H1 (cell line): ENCODE results near the gene PAFAH1B1.

Experiments
- CEBPB ChIP-seq: IDR thresholded peaks from 2 replicates; pipeline ENCODE4 v1.6.1; 2012; ENCODE audit warnings: low read depth, low read length
- EP300 ChIP-seq, 2 experiments: IDR thresholded peaks; 1 replicate in 1 of 2; 2 replicates in 1 of 2; pipeline ENCODE4 v1.6.1; 2011 to 2012; ENCODE audit warnings: low read depth in 2 of 2, low read length in 2 of 2, mild to moderate bottlenecking in 2 of 2, borderline replicate concordance in 1 of 2, inconsistent platforms in 1 of 2, moderate library complexity in 1 of 2
- RFX5 ChIP-seq: IDR thresholded peaks from 2 replicates; pipeline ENCODE4 v1.6.1; 2011; ENCODE audit warnings: low read depth, low read length, improper control_type of control experiment, borderline replicate concordance
- SP1 ChIP-seq: IDR thresholded peaks from 2 replicates; pipeline ENCODE4 v1.6.1; 2011; ENCODE audit warnings: low read depth, low read length
- TCF12 ChIP-seq: IDR thresholded peaks from 2 replicates; pipeline ENCODE4 v1.6.1; 2011; ENCODE audit warnings: low read depth, mild to moderate bottlenecking, low read length
- ZNF274 ChIP-seq: IDR thresholded peaks from 2 replicates; pipeline ENCODE4 v1.7.0; 2012; ENCODE audit warnings: low read length, borderline replicate concordance; ENCODE audit errors: extremely low read depth
- TF ChIP-seq, protein P1 (sequence below), 3 experiments: IDR thresholded peaks; 1 replicate in 2 of 3; 2 replicates in 1 of 3; pipeline versions ENCODE4 v1.5.1 to v1.6.1; 2011; ENCODE audit warnings: low read length in 3 of 3, mild to moderate bottlenecking in 3 of 3, inconsistent platforms in 2 of 3, low read depth in 1 of 3, moderate library complexity in 1 of 3; ENCODE audit not compliant: insufficient read depth in 1 of 3; ENCODE audit errors: control extremely low read depth in 1 of 3

DNA sequence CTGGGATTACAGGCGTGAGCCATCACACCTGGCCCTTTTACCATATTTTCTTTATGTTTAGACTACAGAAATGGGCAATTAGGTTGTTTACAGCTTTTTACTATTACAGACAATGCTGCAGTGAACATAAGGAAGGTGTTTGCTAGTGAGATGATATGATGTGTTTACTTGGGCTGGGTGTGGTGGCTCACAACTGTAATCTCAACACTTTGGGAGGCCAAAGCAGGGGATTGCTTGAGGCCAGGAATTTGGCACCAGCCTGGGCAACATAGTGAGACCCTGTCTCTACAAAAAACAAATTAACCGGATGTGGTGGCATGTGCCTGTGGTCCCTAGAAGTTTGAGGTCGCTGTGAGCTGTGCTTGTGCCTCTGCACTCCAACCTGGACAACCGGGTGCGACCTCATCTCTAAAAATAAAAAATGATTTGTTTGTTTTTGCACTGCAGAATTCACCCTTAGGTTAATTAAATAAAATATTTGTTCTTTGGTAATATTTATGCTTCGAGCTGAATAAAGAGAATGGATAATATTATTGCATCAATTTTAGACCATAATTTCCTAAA, 15.0 kb downstream of the PAFAH1B1 start:
- no peak for TF ChIP-seq CEBPB
- TF ChIP-seq TCF12: no peak
- TF ChIP-seq ZNF274: no peak
- TF ChIP-seq EP300 (IDR thresholded peaks at IDR 0.05; ENCODE audit: borderline replicate concordance in 1 of 2, low read depth in 2 of 2, low read length in 2 of 2): no peak
- TF ChIP-seq, protein P1, sequence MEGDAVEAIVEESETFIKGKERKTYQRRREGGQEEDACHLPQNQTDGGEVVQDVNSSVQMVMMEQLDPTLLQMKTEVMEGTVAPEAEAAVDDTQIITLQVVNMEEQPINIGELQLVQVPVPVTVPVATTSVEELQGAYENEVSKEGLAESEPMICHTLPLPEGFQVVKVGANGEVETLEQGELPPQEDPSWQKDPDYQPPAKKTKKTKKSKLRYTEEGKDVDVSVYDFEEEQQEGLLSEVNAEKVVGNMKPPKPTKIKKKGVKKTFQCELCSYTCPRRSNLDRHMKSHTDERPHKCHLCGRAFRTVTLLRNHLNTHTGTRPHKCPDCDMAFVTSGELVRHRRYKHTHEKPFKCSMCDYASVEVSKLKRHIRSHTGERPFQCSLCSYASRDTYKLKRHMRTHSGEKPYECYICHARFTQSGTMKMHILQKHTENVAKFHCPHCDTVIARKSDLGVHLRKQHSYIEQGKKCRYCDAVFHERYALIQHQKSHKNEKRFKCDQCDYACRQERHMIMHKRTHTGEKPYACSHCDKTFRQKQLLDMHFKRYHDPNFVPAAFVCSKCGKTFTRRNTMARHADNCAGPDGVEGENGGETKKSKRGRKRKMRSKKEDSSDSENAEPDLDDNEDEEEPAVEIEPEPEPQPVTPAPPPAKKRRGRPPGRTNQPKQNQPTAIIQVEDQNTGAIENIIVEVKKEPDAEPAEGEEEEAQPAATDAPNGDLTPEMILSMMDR (IDR thresholded peaks at IDR 0.05; ENCODE audit: control extremely low read depth in 1 of 3, insufficient read depth in 1 of 3, low read depth in 1 of 3, low read length in 3 of 3): no peak
- TF ChIP-seq RFX5: no peak
- no peak for TF ChIP-seq SP1
